ENCODE measurements around the gene TTC33.

TTC33 gene

DNA sequence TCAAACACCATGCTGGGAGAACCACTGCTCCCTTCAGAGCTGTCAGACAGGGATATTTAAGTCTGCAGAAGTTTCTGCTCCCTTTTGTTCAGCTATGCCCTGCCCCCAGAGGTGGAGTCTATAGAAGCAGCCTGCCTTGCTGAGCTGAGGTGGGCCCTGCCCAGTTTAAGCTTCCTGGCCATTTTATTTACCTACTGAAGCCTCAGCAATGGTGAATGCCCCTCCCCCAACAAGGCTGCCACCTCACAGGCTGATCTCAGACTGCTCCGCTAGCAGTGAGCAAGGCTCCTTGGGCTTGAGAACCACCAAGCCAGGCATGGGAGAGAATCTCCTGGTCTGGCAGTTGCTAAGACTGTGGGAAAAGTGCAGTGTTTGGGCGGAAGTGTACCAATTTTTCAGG is 281.5 kb downstream of the TTC33 start:
- Histone ChIP-seq H3K36me3 (ENCODE audit: low read length) (no peaks in the 10 kb centered on the region), H2AFZ (ENCODE audit: low read depth, low read length, severe bottlenecking) (no peak overlapping the region), H3K79me2 (ENCODE audit: insufficient read depth, low read length) (no peaks in the 10 kb centered on the region), H3K27me3 (ENCODE audit: low read length) (no peaks in the 10 kb centered on the region), H3K9ac (ENCODE audit: low read length) (no peak overlapping the region), H4K20me1 (ENCODE audit: low read depth, low read length) (no peaks in the 10 kb centered on the region), H3K9me3 (ENCODE audit: insufficient read depth, low read length) (no peaks in the 10 kb centered on the region), H3F3A (ENCODE audit: insufficient read depth) (no peaks in the 10 kb centered on the region), H3K27ac (ENCODE audit: low read depth, low read length) (no peak overlapping the region), H3K4me2 (ENCODE audit: low read depth, low read length, poor library complexity, severe bottlenecking) (no peak overlapping the region), H3K4me3 (ENCODE audit: insufficient read depth, low read length, poor library complexity, severe bottlenecking) (no peak overlapping the region), H3K9me2 (replicated peaks; ENCODE audit: insufficient read depth, low read length) (no peaks in the 10 kb centered on the region)
- TF ChIP-seq, protein P1, sequence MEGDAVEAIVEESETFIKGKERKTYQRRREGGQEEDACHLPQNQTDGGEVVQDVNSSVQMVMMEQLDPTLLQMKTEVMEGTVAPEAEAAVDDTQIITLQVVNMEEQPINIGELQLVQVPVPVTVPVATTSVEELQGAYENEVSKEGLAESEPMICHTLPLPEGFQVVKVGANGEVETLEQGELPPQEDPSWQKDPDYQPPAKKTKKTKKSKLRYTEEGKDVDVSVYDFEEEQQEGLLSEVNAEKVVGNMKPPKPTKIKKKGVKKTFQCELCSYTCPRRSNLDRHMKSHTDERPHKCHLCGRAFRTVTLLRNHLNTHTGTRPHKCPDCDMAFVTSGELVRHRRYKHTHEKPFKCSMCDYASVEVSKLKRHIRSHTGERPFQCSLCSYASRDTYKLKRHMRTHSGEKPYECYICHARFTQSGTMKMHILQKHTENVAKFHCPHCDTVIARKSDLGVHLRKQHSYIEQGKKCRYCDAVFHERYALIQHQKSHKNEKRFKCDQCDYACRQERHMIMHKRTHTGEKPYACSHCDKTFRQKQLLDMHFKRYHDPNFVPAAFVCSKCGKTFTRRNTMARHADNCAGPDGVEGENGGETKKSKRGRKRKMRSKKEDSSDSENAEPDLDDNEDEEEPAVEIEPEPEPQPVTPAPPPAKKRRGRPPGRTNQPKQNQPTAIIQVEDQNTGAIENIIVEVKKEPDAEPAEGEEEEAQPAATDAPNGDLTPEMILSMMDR (IDR thresholded peaks at IDR 0.05; ENCODE audit: insufficient read depth, low read length, poor library complexity, severe bottlenecking), result no peak
- no peak for TF ChIP-seq EZH2phosphoT487 (conservative IDR thresholded peaks at IDR 0.05; ENCODE audit: low read length)

DNA sequence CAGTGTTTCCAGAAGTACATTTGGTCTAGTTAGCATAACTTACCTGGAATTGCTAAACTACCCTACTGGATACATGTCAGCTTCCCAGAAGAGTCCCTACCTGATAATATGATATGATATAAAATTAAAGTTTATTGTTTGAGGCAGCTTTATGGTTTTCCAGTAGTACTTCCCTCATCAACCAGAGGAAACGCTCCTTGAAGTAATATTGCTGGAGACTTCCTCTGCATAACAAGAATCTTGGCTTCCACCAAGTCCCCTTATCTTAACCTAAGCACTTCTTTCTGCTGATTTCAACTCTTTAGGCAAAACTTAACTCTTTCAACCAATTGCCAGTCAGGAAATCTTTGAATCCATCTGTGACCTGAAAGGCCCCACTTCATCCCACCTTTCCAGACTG is 290.3 kb downstream of the TTC33 start:
- Histone ChIP-seq H3K27me3 (ENCODE audit: low read length) (no peaks in the 10 kb centered on the region), H3K4me2 (ENCODE audit: low read depth, low read length, poor library complexity, severe bottlenecking) (no peak overlapping the region)

DNA sequence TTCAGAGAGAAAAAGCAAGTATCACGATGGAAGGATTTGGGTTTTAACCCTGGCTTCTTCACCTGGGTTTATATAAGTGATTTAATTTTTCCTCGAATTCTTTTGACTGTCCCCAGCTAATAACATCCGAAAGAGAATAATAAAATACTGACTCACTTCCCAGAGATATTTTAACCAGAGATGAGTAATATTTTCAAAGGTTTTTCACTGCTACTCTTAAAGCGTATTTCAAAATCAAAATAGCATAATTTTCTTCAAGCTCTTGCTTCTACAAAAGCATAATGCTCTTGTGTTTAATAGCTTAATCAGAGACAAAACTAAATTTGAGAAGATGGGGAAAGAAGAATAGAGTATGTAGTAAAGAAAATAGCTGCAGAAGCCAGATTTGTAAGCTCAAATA is 291.2 kb downstream of the TTC33 start:
- Histone ChIP-seq H3K4me2 (ENCODE audit: low read depth, low read length, poor library complexity, severe bottlenecking) (no peak overlapping the region), H3K9me2 (replicated peaks; ENCODE audit: insufficient read depth, low read length) (no peaks in the 10 kb centered on the region), H3K36me3 (ENCODE audit: low read length) (no peaks in the 10 kb centered on the region), H3K4me3 (ENCODE audit: insufficient read depth, low read length, poor library complexity, severe bottlenecking) (no peak overlapping the region), H3F3A (ENCODE audit: insufficient read depth) (no peaks in the 10 kb centered on the region), H3K9ac (ENCODE audit: low read length) (no peak overlapping the region), H3K27me3 (ENCODE audit: low read length) (no peaks in the 10 kb centered on the region), H2AFZ (ENCODE audit: low read depth, low read length, severe bottlenecking) (no peak overlapping the region), H3K79me2 (ENCODE audit: insufficient read depth, low read length) (no peaks in the 10 kb centered on the region), H4K20me1 (ENCODE audit: low read depth, low read length) (no peaks in the 10 kb centered on the region), H3K27ac (ENCODE audit: low read depth, low read length) (no peak overlapping the region), H3K9me3 (ENCODE audit: insufficient read depth, low read length) (no peaks in the 10 kb centered on the region)
- TF ChIP-seq EZH2phosphoT487 (conservative IDR thresholded peaks at IDR 0.05; ENCODE audit: low read length), result no peak
- TF ChIP-seq, protein P1 (IDR thresholded peaks at IDR 0.05; ENCODE audit: insufficient read depth, low read length, poor library complexity, severe bottlenecking), result no peak

More for the DNA sequence above, 290.3 kb downstream of the TTC33 start:
- H3K9ac ChIP-seq (ENCODE audit: low read length), result no peak overlapping the region
- TF ChIP-seq EZH2phosphoT487 (conservative IDR thresholded peaks at IDR 0.05; ENCODE audit: low read length), result no peak
- TF ChIP-seq, protein P1 (IDR thresholded peaks at IDR 0.05; ENCODE audit: insufficient read depth, low read length, poor library complexity, severe bottlenecking), result no peak
- H3K79me2 ChIP-seq (ENCODE audit: insufficient read depth, low read length), result no peaks in the 10 kb centered on the region
- H3F3A ChIP-seq (ENCODE audit: insufficient read depth), result no peaks in the 10 kb centered on the region
- H2AFZ ChIP-seq (ENCODE audit: low read depth, low read length, severe bottlenecking), result no peak overlapping the region
- H3K4me3 ChIP-seq (ENCODE audit: insufficient read depth, low read length, poor library complexity, severe bottlenecking), result no peak overlapping the region
- H3K27ac ChIP-seq (ENCODE audit: low read depth, low read length), result no peak overlapping the region
- H3K9me3 ChIP-seq (ENCODE audit: insufficient read depth, low read length), result no peaks in the 10 kb centered on the region
- H3K36me3 ChIP-seq (ENCODE audit: low read length), result no peaks in the 10 kb centered on the region
- H3K9me2 ChIP-seq (replicated peaks; ENCODE audit: insufficient read depth, low read length), result no peaks in the 10 kb centered on the region
- H4K20me1 ChIP-seq (ENCODE audit: low read depth, low read length), result no peaks in the 10 kb centered on the region

All from SU-DHL-6 (cell line).